ENCODE results near the gene PDE2A.

PDE2A gene

DNA sequence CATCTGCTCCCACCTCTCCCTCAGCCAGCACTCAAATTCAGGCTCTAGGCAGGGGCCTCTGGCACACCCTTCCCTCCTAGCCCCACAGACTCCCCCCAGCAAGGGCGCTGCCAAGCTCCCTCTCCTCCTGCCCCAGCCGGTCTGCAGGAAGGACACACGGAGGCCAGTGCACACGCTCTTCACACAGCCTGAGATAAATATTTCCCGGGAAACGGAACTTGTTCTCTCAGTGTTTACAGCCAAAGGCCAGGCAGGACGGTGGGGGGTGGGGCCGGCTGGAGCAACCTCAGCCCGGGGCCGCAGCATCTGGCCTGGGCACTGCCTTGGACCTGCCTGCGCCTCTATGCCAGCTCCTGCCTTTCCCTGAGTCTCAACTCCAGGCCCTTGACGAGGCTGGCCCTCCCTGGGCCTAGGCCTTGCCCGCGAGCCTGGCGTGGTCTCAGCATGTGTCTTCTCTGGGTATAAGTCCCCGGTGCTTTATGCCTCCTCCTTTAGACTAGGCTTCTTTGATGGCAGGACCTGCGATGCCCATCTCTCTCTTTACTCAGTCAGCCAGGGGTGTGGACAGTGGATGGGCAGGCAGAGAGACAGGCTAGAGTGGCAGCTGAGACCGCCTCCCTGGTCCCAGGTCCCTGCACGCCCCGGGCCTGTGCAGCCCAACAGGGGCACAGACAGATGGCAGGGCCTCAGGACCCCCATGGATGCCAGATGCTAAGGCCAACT, 48.4 kb downstream of the PDE2A start:
- Histone ChIP-seq H3K27me3 (ENCODE audit: control insufficient read depth, insufficient read depth, low read length) (peaks cover 2% of the 10 kb centered on the region), H3K4me1 (ENCODE audit: control insufficient read depth, insufficient read depth, low read length) (no peaks in the 10 kb centered on the region), H3K9ac (ENCODE audit: low read depth, low read length) (no peak overlapping the region), H3K4me3 (ENCODE audit: low read depth, low read length) (no peak overlapping the region), H3K36me3 (ENCODE audit: control insufficient read depth, insufficient read depth, low read length) (no peaks in the 10 kb centered on the region), H3K9me3 (ENCODE audit: control insufficient read depth, insufficient read depth, low read length) (no peaks in the 10 kb centered on the region)

GRCh38 chr11:72624496-72625201, 49.6 kb downstream of the PDE2A start:
- no peaks in the 10 kb centered on the region for H3K27me3 ChIP-seq (ENCODE audit: control insufficient read depth, insufficient read depth, low read length)
- no peaks in the 10 kb centered on the region for H3K4me1 ChIP-seq (ENCODE audit: control insufficient read depth, insufficient read depth, low read length)
- H3K4me3 ChIP-seq (ENCODE audit: low read depth, low read length): no peak overlapping the region
- H3K9me3 ChIP-seq (ENCODE audit: control insufficient read depth, insufficient read depth, low read length): no peaks in the 10 kb centered on the region
- H3K36me3 ChIP-seq (ENCODE audit: control insufficient read depth, insufficient read depth, low read length): no peaks in the 10 kb centered on the region
- H3K9ac ChIP-seq (ENCODE audit: low read depth, low read length): no peak overlapping the region

DNA sequence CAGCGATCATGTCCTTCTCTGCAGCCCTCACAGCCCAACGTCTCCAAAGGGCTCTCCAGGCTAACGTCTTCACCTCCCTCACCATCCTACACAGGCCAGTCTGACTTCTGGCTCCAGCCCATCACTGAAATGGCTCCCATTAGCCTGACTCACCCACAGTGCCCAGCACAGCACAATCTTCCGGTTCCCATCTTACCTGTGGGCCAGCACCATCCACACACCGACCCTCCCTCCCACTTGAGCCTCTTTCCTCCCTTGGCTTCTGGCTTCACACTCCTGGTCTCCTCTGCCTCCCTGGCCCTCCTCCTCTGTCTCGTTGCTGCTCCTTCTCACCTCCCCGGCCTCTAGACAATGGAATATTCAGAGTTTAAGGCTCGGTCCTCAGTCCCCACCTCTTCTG, 51.2 kb downstream of the PDE2A start:
- H3K36me3 ChIP-seq (ENCODE audit: control insufficient read depth, insufficient read depth, low read length): no peaks in the 10 kb centered on the region
- H3K27me3 ChIP-seq (ENCODE audit: control insufficient read depth, insufficient read depth, low read length): peaks cover 2% of the 10 kb centered on the region
- no peaks in the 10 kb centered on the region for H3K4me1 ChIP-seq (ENCODE audit: control insufficient read depth, insufficient read depth, low read length)
- no peak overlapping the region for H3K4me3 ChIP-seq (ENCODE audit: low read depth, low read length)
- H3K9ac ChIP-seq (ENCODE audit: low read depth, low read length): no peak overlapping the region
- no peaks in the 10 kb centered on the region for H3K9me3 ChIP-seq (ENCODE audit: control insufficient read depth, insufficient read depth, low read length)

- H3K9ac ChIP-seq (ENCODE audit: low read depth, low read length): no peak overlapping the region
- H3K4me3 ChIP-seq (ENCODE audit: low read depth, low read length): no peak overlapping the region
- no peaks in the 10 kb centered on the region for H3K9me3 ChIP-seq (ENCODE audit: control insufficient read depth, insufficient read depth, low read length)
- H3K4me1 ChIP-seq (ENCODE audit: control insufficient read depth, insufficient read depth, low read length): peaks cover 3% of the 10 kb centered on the region
- H3K36me3 ChIP-seq (ENCODE audit: control insufficient read depth, insufficient read depth, low read length): no peaks in the 10 kb centered on the region
- H3K27me3 ChIP-seq (ENCODE audit: control insufficient read depth, insufficient read depth, low read length): peaks cover 2% of the 10 kb centered on the region
Measured at GRCh38 chr11:72621008-72621610, 53.1 kb downstream of the PDE2A start.

- Histone ChIP-seq H3K9ac (ENCODE audit: low read depth, low read length) (no peak overlapping the region), H3K27me3 (ENCODE audit: control insufficient read depth, insufficient read depth, low read length) (peaks cover 2% of the 10 kb centered on the region), H3K36me3 (ENCODE audit: control insufficient read depth, insufficient read depth, low read length) (no peaks in the 10 kb centered on the region), H3K4me3 (ENCODE audit: low read depth, low read length) (no peak overlapping the region), H3K9me3 (ENCODE audit: control insufficient read depth, insufficient read depth, low read length) (no peaks in the 10 kb centered on the region), H3K4me1 (ENCODE audit: control insufficient read depth, insufficient read depth, low read length) (peaks cover 3% of the 10 kb centered on the region)
Measured at GRCh38 chr11:72618803-72619202, 55.4 kb downstream of the PDE2A start.

DNA sequence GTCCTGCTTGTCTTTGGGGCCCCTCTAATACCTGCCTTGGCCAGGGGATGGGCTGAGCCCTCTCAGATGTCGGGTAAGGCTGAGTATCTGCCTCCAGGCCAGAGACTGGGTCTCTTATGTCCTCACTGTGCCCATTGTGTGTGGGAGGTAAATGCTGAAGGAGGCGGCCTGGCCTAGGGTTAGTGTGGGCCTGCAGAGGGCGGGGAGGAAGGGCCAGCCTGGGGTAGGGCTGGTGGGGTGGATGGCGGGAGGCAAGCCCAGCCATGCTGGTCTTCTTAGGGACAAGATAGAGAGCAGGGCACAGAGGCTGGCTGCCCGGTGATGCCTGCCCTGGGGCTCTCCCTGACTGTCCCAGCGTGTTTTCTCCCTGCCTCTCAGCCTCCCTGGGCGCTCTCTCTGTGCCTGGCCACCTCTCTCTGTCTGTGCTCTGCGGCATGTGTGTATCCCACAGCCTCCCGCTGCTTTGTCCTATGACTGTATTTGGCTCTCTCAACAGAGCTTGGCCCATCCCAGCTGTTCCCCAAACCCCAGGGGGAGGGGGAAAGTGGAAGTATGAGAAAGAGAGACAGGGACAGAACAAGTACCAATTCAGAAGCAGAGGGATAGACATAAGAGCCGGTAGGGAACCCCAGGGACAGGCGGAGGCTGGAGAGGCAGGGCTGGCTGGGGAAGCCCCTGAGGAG, 57.0 kb downstream of the PDE2A start:
- Histone ChIP-seq H3K36me3 (ENCODE audit: control insufficient read depth, insufficient read depth, low read length) (no peaks in the 10 kb centered on the region), H3K4me3 (ENCODE audit: low read depth, low read length) (no peak overlapping the region), H3K9ac (ENCODE audit: low read depth, low read length) (no peak overlapping the region), H3K27me3 (ENCODE audit: control insufficient read depth, insufficient read depth, low read length) (peaks cover 2% of the 10 kb centered on the region), H3K4me1 (ENCODE audit: control insufficient read depth, insufficient read depth, low read length) (peaks cover 3% of the 10 kb centered on the region), H3K9me3 (ENCODE audit: control insufficient read depth, insufficient read depth, low read length) (no peaks in the 10 kb centered on the region)

DNA sequence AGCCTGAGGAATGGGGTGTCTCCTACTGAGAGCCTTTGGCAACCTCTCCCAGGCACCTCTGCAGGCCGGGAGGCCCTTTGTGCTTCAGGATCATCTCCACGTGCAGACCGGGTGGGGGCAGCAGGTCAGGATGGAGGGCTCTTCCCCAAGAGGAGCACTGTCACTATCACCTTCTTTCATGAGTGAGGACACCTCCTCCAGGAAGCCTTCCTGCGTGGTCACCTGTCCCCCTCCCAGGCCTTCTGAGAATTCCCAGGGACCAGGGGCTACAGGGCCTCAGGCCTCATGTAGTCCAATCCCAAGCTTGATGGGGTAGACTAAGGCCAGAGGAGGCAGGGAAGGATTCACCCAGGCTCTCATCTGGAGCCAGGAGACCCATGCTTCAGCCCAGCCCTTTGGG, 57.6 kb downstream of the PDE2A start:
- no peak overlapping the region for H3K9ac ChIP-seq (ENCODE audit: low read depth, low read length)
- H3K4me3 ChIP-seq (ENCODE audit: low read depth, low read length): no peak overlapping the region
- H3K27me3 ChIP-seq (ENCODE audit: control insufficient read depth, insufficient read depth, low read length): peaks cover 2% of the 10 kb centered on the region
- H3K4me1 ChIP-seq (ENCODE audit: control insufficient read depth, insufficient read depth, low read length): peaks cover 3% of the 10 kb centered on the region
- no peaks in the 10 kb centered on the region for H3K9me3 ChIP-seq (ENCODE audit: control insufficient read depth, insufficient read depth, low read length)
- no peaks in the 10 kb centered on the region for H3K36me3 ChIP-seq (ENCODE audit: control insufficient read depth, insufficient read depth, low read length)

- H3K9me3 ChIP-seq (ENCODE audit: control insufficient read depth, insufficient read depth, low read length): no peaks in the 10 kb centered on the region
- peaks cover 2% of the 10 kb centered on the region for H3K27me3 ChIP-seq (ENCODE audit: control insufficient read depth, insufficient read depth, low read length)
- no peak overlapping the region for H3K4me3 ChIP-seq (ENCODE audit: low read depth, low read length)
- peaks cover 3% of the 10 kb centered on the region for H3K4me1 ChIP-seq (ENCODE audit: control insufficient read depth, insufficient read depth, low read length)
- no peaks in the 10 kb centered on the region for H3K36me3 ChIP-seq (ENCODE audit: control insufficient read depth, insufficient read depth, low read length)
- no peak overlapping the region for H3K9ac ChIP-seq (ENCODE audit: low read depth, low read length)
Measured at GRCh38 chr11:72615329-72615728, 58.9 kb downstream of the PDE2A start.

DNA sequence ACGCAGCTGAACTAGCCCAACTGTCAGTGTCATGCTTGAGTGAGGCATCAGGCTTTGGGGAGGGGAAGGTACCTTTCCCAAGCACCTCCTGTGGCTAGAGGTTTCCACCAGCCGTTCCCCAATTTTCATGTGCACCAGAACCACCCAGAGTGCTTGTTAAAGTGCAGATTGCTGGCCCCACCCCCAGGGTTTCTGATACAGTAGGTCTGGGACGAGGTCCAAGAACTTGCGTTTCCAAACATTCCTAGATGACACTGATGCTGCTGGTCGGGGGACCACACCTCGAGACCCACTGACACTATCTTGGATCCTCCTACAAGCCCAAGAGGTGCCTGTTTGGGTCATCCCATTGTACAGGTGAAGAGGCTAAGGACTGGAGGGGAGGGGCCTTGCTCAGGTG, 59.8 kb downstream of the PDE2A start:
- Histone ChIP-seq H3K27me3 (ENCODE audit: control insufficient read depth, insufficient read depth, low read length) (peaks cover under 1% of the 10 kb centered on the region), H3K9ac (ENCODE audit: low read depth, low read length) (no peak overlapping the region), H3K4me1 (ENCODE audit: control insufficient read depth, insufficient read depth, low read length) (peaks cover 3% of the 10 kb centered on the region), H3K4me3 (ENCODE audit: low read depth, low read length) (no peak overlapping the region), H3K9me3 (ENCODE audit: control insufficient read depth, insufficient read depth, low read length) (no peaks in the 10 kb centered on the region), H3K36me3 (ENCODE audit: control insufficient read depth, insufficient read depth, low read length) (no peaks in the 10 kb centered on the region)

GRCh38 chr11:72613977-72614376, 60.2 kb downstream of the PDE2A start:
- Histone ChIP-seq H3K4me3 (ENCODE audit: low read depth, low read length) (no peak overlapping the region), H3K27me3 (ENCODE audit: control insufficient read depth, insufficient read depth, low read length) (no peaks in the 10 kb centered on the region), H3K4me1 (ENCODE audit: control insufficient read depth, insufficient read depth, low read length) (peaks cover 3% of the 10 kb centered on the region), H3K9me3 (ENCODE audit: control insufficient read depth, insufficient read depth, low read length) (no peaks in the 10 kb centered on the region), H3K36me3 (ENCODE audit: control insufficient read depth, insufficient read depth, low read length) (no peaks in the 10 kb centered on the region), H3K9ac (ENCODE audit: low read depth, low read length) (no peak overlapping the region)

GRCh38 chr11:72613450-72613849, 60.8 kb downstream of the PDE2A start:
- peaks cover 3% of the 10 kb centered on the region for H3K4me1 ChIP-seq (ENCODE audit: control insufficient read depth, insufficient read depth, low read length)

More at GRCh38 chr11:72613450-72613849, 60.8 kb downstream of the PDE2A start:
- Histone ChIP-seq H3K9me3 (ENCODE audit: control insufficient read depth, insufficient read depth, low read length) (no peaks in the 10 kb centered on the region), H3K27me3 (ENCODE audit: control insufficient read depth, insufficient read depth, low read length) (no peaks in the 10 kb centered on the region), H3K4me3 (ENCODE audit: low read depth, low read length) (no peak overlapping the region), H3K36me3 (ENCODE audit: control insufficient read depth, insufficient read depth, low read length) (no peaks in the 10 kb centered on the region), H3K9ac (ENCODE audit: low read depth, low read length) (no peak overlapping the region)

Measured in iPS-15b (cell line).